HCT116 (cell line): Measurements from ENCODE around the gene FOXS1.

Experiments used
- ATF3 ChIP-seq: IDR thresholded peaks from 2 replicates; pipeline ENCODE4 v1.6.1; 2012
- CTCF ChIP-seq, 3 experiments: fragments of 200-600 bp in 1 of 3; sonication (generic) in 1 of 3; IDR thresholded peaks in 2 of 3; conservative IDR thresholded peaks in 1 of 3; 2 replicates each; pipeline ENCODE4 v1.5.1; 2012 to 2017; ENCODE audit warnings: low read depth in 2 of 3, low read length in 2 of 3, antibody characterized with exemption in 1 of 3, borderline replicate concordance in 1 of 3, control low read depth in 1 of 3, mild to moderate bottlenecking in 1 of 3, mixed read lengths in 1 of 3, mixed run types in 1 of 3, moderate library complexity in 1 of 3; ENCODE audit not compliant: insufficient read depth in 1 of 3
- EZH2 ChIP-seq: fragments of 200-600 bp; sonication (generic); IDR thresholded peaks from 2 replicates; pipeline ENCODE4 v1.6.1; 2017; ENCODE audit warnings: antibody characterized with exemption, mixed run types
- POLR2A ChIP-seq: IDR thresholded peaks from 2 replicates; pipeline ENCODE4 v1.7.0; 2011; ENCODE audit warnings: borderline replicate concordance; ENCODE audit not compliant: insufficient read depth, insufficient read length; ENCODE audit errors: extremely low read depth
- POLR2AphosphoS5 ChIP-seq: IDR thresholded peaks from 2 replicates; pipeline ENCODE4 v1.6.1; 2011; ENCODE audit warnings: mild to moderate bottlenecking, low read depth, low read length, moderate library complexity
- RAD21 ChIP-seq: IDR thresholded peaks from 2 replicates; pipeline ENCODE4 v1.6.1; 2012; ENCODE audit warnings: low read depth, mild to moderate bottlenecking
- REST ChIP-seq: IDR thresholded peaks from 2 replicates; pipeline ENCODE4 v1.6.1; 2012; ENCODE audit warnings: low read depth
- SIN3A ChIP-seq: IDR thresholded peaks from 2 replicates; pipeline ENCODE4 v1.6.1; 2012; ENCODE audit warnings: low read depth
- SRF ChIP-seq: IDR thresholded peaks from 2 replicates; pipeline ENCODE4 v1.6.1; 2012; ENCODE audit warnings: low read depth
- TCF7L2 ChIP-seq: IDR thresholded peaks from 2 replicates; pipeline ENCODE4 v1.7.0; 2011; ENCODE audit warnings: borderline replicate concordance, inconsistent platforms; ENCODE audit not compliant: insufficient read depth, insufficient read length; ENCODE audit errors: extremely low read depth
- ZNF274 ChIP-seq: fragments of 200-500 bp; sonication (Bioruptor generic); IDR thresholded peaks from 2 replicates; pipeline ENCODE4 v1.6.1; 2014; ENCODE audit warnings: mild to moderate bottlenecking, low read depth, low read length, inconsistent platforms

DNA sequence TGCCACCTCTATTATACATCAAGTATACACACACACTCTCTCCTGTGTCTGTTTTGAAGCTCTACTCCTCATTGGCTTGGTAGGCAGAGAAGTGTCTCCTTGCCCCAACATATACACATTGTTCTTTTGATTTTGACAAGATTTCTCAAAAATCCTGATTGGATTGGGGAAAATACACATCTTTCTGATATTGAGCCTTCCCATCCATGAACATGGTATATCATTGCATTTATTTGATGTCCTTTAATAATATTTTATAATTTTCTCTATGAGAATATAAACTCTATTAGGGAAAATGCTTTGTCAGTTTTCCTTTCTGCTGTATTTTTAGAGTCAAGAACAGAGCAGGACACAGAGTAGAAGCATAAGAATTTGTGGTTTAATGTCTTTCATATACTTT lies 32.3 kb upstream of the FOXS1 start:
- no peak for TF ChIP-seq CTCF (IDR thresholded peaks at IDR 0.05 in 2 of 3, conservative IDR thresholded peaks at IDR 0.05 in 1 of 3; ENCODE audit: borderline replicate concordance in 1 of 3, insufficient read depth in 1 of 3, low read depth in 2 of 3, low read length in 2 of 3)
- TF ChIP-seq ATF3, result no peak
- TF ChIP-seq REST, result no peak
- no peak for TF ChIP-seq SIN3A
- no peak for TF ChIP-seq RAD21
- no peak for TF ChIP-seq POLR2A
- no peak for TF ChIP-seq POLR2AphosphoS5
- TF ChIP-seq TCF7L2, result no peak
- TF ChIP-seq EZH2, result no peak
- TF ChIP-seq ZNF274, result no peak
- TF ChIP-seq SRF, result no peak
